ENCODE measurements around the gene CNKSR2. TPM values are rescaled to one million over a fixed set of nuclear protein-coding genes. Genes with fewer than 3 reads are reported as not detected.

CNKSR2 gene
- total and polyA plus RNA-seq, 2 of the 13 experiments (the other 11 are each of a cell fraction or from before 2014, with no cell fraction given): not detected

DNA sequence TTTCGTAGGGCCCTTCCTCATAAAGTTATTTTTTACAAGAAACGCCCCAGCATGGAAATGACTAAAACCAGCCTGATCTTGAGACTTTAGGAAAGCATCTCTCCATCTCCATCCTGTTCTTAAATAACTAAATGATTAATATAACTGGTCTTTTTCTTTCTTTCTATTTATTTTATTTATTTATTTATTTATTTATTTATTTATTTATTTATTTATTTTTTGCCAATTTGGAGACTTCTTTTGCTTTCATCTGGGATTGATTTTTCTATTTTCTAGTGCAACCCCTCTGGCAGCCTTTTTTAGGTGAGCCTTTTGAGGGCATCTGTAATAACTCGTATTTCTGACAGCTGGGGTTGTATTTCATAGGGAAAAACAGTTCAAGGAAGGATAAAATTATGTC, 285.1 kb downstream of the CNKSR2 start:
- no peak overlapping the region for H2AFZ ChIP-seq (ENCODE audit: low read length)
- POLR2A ChIA-PET: no interaction called here
- FAIRE-seq (no peak), ATAC-seq (no peak), DNase-seq (ENCODE audit: low spot score) (no peak)
- no peaks in the 10 kb centered on the region for H3K9me3 ChIP-seq (ENCODE audit: low read length)
- H3K4me1 ChIP-seq (ENCODE audit: insufficient read depth, low read length): no peaks in the 10 kb centered on the region
- no peak overlapping the region for H3K9ac ChIP-seq (ENCODE audit: insufficient read depth, low read depth, low read length)
- no peaks in the 10 kb centered on the region for H4K20me1 ChIP-seq (ENCODE audit: insufficient read depth, low read length)
- in situ Hi-C loops (cut with HindIII; ENCODE audit: extremely low pct_ligation_motif_present, low pct_unique_long_range_greater_than_20kb) (no loop called here), intact Hi-C loops (cut with micrococcal nuclease; ENCODE audit: unreplicated experiment) (no loop called here)
- no peaks in the 10 kb centered on the region; a peak in 1 of 5 replicates for H3K27me3 ChIP-seq (ENCODE audit: control insufficient read depth in 1 of 2, insufficient read depth in 2 of 2, low read length in 2 of 2)
- H3K79me2 ChIP-seq (ENCODE audit: insufficient read depth, low read length): no peaks in the 10 kb centered on the region
- no peaks in the 10 kb centered on the region for H3K36me3 ChIP-seq (replicated peaks in 1 of 2; ENCODE audit: control insufficient read depth in 1 of 2, insufficient read depth in 2 of 2, low read length in 2 of 2)
- CTCF ChIA-PET (ENCODE audit: low intra/inter-chr PET ratio, low total read pairs): no interaction called here
- no peak overlapping the region for H3K4me3 ChIP-seq (replicated peaks in 1 of 3; ENCODE audit: insufficient read depth in 1 of 3, low read depth in 2 of 3, low read length in 3 of 3)
- H3K4me2 ChIP-seq (ENCODE audit: low read depth, low read length): no peak overlapping the region
- TF ChIP-seq, protein P1, sequence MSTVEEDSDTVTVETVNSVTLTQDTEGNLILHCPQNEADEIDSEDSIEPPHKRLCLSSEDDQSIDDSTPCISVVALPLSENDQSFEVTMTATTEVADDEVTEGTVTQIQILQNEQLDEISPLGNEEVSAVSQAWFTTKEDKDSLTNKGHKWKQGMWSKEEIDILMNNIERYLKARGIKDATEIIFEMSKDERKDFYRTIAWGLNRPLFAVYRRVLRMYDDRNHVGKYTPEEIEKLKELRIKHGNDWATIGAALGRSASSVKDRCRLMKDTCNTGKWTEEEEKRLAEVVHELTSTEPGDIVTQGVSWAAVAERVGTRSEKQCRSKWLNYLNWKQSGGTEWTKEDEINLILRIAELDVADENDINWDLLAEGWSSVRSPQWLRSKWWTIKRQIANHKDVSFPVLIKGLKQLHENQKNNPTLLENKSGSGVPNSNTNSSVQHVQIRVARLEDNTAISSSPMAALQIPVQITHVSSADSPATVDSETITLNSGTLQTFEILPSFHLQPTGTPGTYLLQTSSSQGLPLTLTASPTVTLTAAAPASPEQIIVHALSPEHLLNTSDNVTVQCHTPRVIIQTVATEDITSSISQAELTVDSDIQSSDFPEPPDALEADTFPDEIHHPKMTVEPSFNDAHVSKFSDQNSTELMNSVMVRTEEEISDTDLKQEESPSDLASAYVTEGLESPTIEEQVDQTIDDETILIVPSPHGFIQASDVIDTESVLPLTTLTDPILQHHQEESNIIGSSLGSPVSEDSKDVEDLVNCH (CRISPR knock-in tag; IDR thresholded peaks at IDR 0.05): no peak
- TF ChIP-seq RCOR2 (CRISPR knock-in tag; IDR thresholded peaks at IDR 0.05) (no peak), MEIS2 (CRISPR knock-in tag; IDR thresholded peaks at IDR 0.05) (no peak)
- TF ChIP-seq, protein P2, sequence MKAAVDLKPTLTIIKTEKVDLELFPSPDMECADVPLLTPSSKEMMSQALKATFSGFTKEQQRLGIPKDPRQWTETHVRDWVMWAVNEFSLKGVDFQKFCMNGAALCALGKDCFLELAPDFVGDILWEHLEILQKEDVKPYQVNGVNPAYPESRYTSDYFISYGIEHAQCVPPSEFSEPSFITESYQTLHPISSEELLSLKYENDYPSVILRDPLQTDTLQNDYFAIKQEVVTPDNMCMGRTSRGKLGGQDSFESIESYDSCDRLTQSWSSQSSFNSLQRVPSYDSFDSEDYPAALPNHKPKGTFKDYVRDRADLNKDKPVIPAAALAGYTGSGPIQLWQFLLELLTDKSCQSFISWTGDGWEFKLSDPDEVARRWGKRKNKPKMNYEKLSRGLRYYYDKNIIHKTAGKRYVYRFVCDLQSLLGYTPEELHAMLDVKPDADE (CRISPR knock-in tag; IDR thresholded peaks at IDR 0.05): no peak
- no TSS peak for BruUV-seq (replicated peaks)
- WGBS (ENCODE audit: low lambda C conversion rate): 23% methylated on average over 3 of the region's 3 CpGs
- H3K27ac ChIP-seq (ENCODE audit: extremely low read length, insufficient read depth, low read length): no peak overlapping the region

DNA sequence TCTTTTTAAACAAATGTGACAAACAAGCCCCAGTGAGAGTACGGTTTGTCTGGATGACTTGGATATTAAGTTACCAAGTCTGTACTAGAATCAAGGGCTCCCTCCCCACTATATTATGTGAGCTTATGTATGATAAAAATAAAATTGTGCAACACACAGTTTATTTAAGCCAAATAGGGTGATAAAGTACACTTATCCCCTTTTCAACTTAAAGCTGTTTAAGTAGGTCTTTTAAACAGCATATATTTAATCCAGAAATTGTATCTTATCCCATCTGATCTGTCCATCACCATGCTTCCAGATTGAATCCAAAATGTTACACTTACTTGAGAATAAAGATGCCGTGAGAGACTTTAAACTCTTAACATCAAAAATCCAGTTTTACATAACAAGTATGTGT, 285.9 kb downstream of the CNKSR2 start:
- ChIA-PET POLR2A (no interaction called here), CTCF (ENCODE audit: low intra/inter-chr PET ratio, low total read pairs) (no interaction called here)
- no TSS peak for BruUV-seq (replicated peaks)
- Histone ChIP-seq H2AFZ (ENCODE audit: low read length) (no peak overlapping the region), H4K20me1 (ENCODE audit: insufficient read depth, low read length) (no peaks in the 10 kb centered on the region), H3K4me1 (ENCODE audit: insufficient read depth, low read length) (no peaks in the 10 kb centered on the region), H3K27me3 (ENCODE audit: control insufficient read depth in 1 of 2, insufficient read depth in 2 of 2, low read length in 2 of 2) (no peaks in the 10 kb centered on the region; a peak in 1 of 5 replicates), H3K4me3 (replicated peaks in 1 of 3; ENCODE audit: insufficient read depth in 1 of 3, low read depth in 2 of 3, low read length in 3 of 3) (no peak overlapping the region), H3K79me2 (ENCODE audit: insufficient read depth, low read length) (no peaks in the 10 kb centered on the region), H3K4me2 (ENCODE audit: low read depth, low read length) (no peak overlapping the region), H3K36me3 (replicated peaks in 1 of 2; ENCODE audit: control insufficient read depth in 1 of 2, insufficient read depth in 2 of 2, low read length in 2 of 2) (no peaks in the 10 kb centered on the region), H3K9me3 (ENCODE audit: low read length) (no peaks in the 10 kb centered on the region), H3K27ac (ENCODE audit: extremely low read length, insufficient read depth, low read length) (no peak overlapping the region), H3K9ac (ENCODE audit: insufficient read depth, low read depth, low read length) (no peak overlapping the region)
- intact Hi-C loops (cut with micrococcal nuclease; ENCODE audit: unreplicated experiment): no loop called here
- no peak for ATAC-seq
- FAIRE-seq: no peak
- DNase-seq (ENCODE audit: low spot score): no peak
- WGBS (ENCODE audit: low lambda C conversion rate): 45% methylated on average over 2 of the region's 2 CpGs
- TF ChIP-seq, protein P3, sequence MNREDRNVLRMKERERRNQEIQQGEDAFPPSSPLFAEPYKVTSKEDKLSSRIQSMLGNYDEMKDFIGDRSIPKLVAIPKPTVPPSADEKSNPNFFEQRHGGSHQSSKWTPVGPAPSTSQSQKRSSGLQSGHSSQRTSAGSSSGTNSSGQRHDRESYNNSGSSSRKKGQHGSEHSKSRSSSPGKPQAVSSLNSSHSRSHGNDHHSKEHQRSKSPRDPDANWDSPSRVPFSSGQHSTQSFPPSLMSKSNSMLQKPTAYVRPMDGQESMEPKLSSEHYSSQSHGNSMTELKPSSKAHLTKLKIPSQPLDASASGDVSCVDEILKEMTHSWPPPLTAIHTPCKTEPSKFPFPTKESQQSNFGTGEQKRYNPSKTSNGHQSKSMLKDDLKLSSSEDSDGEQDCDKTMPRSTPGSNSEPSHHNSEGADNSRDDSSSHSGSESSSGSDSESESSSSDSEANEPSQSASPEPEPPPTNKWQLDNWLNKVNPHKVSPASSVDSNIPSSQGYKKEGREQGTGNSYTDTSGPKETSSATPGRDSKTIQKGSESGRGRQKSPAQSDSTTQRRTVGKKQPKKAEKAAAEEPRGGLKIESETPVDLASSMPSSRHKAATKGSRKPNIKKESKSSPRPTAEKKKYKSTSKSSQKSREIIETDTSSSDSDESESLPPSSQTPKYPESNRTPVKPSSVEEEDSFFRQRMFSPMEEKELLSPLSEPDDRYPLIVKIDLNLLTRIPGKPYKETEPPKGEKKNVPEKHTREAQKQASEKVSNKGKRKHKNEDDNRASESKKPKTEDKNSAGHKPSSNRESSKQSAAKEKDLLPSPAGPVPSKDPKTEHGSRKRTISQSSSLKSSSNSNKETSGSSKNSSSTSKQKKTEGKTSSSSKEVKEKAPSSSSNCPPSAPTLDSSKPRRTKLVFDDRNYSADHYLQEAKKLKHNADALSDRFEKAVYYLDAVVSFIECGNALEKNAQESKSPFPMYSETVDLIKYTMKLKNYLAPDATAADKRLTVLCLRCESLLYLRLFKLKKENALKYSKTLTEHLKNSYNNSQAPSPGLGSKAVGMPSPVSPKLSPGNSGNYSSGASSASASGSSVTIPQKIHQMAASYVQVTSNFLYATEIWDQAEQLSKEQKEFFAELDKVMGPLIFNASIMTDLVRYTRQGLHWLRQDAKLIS (CRISPR knock-in tag; IDR thresholded peaks at IDR 0.05): no peak
- no peak for TF ChIP-seq SNAI1 (CRISPR knock-in tag; IDR thresholded peaks at IDR 0.05; ENCODE audit: borderline replicate concordance)
- in situ Hi-C loops (cut with HindIII; ENCODE audit: extremely low pct_ligation_motif_present, low pct_unique_long_range_greater_than_20kb): no loop called here

Measured in HepG2 (cell line).